ENCODE results near the gene FNDC1. TPM values are rescaled to one million over a fixed set of nuclear protein-coding genes. Genes with fewer than 3 reads are reported as not detected.

FNDC1 gene
- total and polyA plus RNA-seq, 9 donors, result 0.08 to 7.3 (median 1.1) TPM

- 74 to 89% (median 81%) methylated on average over 7 of the region's 7 CpGs for WGBS, 3 donors
- H3K36me3 ChIP-seq, result no peaks in the 10 kb centered on the region
- H3K9me3 ChIP-seq, result no peaks in the 10 kb centered on the region
- no peak overlapping the region for H3K4me3 ChIP-seq
- TF ChIP-seq CTCF (IDR thresholded peaks at IDR 0.05), result no peak
- no peak for TF ChIP-seq POLR2A (IDR thresholded peaks at IDR 0.05)
- TF ChIP-seq EP300 (IDR thresholded peaks at IDR 0.05), result no peak
- intact Hi-C loops (cut with DNase I), result loop anchor here in 1 of 4 donors (5.0 kb wide), 1 partner anchor 150 kb away; no protein-coding TSS in a partner anchor
- no peaks in the 10 kb centered on the region for H3K27me3 ChIP-seq
- H3K4me1 ChIP-seq (ENCODE audit: insufficient read depth), result no peaks in the 10 kb centered on the region
- no peak overlapping the region for H3K27ac ChIP-seq
- no peak for DNase-seq
Measured at GRCh38 chr6:159197251-159197650, 28.1 kb downstream of the FNDC1 start.

DNA sequence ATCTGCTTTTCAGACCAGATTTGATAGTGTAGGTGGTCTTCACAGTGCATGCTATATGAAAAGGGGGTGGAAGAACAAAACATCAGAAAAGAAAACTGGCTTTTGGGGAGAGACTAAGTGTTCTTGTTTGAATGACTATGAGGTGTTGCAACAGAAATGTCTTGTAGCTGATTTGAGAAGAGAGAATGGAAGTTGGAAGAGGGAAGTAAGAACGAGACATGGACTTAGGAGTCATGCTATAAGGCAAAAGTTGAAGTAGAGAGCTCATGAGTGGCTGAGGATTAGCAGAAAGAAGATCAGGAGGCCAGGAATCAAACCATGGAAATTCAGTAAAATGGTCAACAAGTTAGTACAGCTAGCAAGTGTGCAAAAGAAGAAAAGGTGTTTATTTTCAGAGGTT lies 32.1 kb downstream of the FNDC1 start:
- H3K4me3 ChIP-seq, result no peak overlapping the region
- H3K27me3 ChIP-seq, result no peaks in the 10 kb centered on the region
- H3K9me3 ChIP-seq, result no peaks in the 10 kb centered on the region
- intact Hi-C loops (cut with DNase I), result loop anchor here in 1 of 4 donors (5.0 kb wide), 1 partner anchor 381 kb away; no protein-coding TSS in a partner anchor
- H3K4me1 ChIP-seq (ENCODE audit: insufficient read depth), result no peaks in the 10 kb centered on the region
- TF ChIP-seq EP300 (IDR thresholded peaks at IDR 0.05) (no peak), POLR2A (IDR thresholded peaks at IDR 0.05) (no peak), CTCF (IDR thresholded peaks at IDR 0.05) (no peak)
- WGBS, 3 donors, result 90 to 98% (median 91%) methylated on average over 1 of the region's 1 CpG
- no peak overlapping the region for H3K27ac ChIP-seq
- DNase-seq, result no peak
- no peaks in the 10 kb centered on the region for H3K36me3 ChIP-seq

DNA sequence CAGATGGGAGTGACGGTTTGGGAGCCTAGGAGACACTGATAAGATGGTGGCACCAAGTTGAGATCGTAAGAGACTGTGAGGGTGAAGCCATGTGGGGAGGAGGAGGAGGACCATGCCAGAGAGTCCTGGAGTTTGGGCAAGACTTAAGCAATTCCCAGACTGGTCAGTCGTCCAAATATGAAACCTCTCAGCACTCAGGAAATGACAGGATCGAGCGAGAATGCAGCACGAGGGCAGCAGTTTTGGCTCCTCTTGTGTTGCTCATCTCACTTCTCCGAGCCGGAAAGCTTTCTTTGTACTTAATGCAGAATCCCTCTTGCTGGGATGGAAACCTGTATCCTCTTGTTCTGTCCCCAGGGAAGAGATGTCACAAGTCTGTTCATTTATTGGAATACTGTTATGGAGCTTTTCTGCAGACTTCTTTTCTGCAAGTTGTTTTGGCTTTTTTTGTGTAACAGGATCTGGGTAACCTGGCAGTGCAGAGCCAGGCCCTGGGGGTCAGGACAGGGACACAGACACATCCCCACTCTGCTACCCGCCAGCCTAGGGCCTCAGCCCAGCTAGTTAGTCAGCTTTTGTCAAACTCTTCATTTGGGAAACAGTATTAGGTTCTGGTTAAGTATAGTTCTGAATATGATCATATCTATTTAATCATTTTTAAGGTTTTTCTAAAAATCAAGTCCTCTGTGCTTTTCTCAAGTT lies 34.3 kb downstream of the FNDC1 start:
- WGBS, 3 donors, result 29 to 33% (median 32%) methylated on average over 9 of the region's 9 CpGs
- Histone ChIP-seq H3K4me1 (ENCODE audit: insufficient read depth) (no peaks in the 10 kb centered on the region), H3K36me3 (no peaks in the 10 kb centered on the region), H3K27me3 (no peaks in the 10 kb centered on the region), H3K4me3 (no peak overlapping the region), H3K9me3 (no peaks in the 10 kb centered on the region), H3K27ac (no peak overlapping the region)
- DNase-seq, result no peak
- no peak for TF ChIP-seq POLR2A (IDR thresholded peaks at IDR 0.05)
- no peak for TF ChIP-seq CTCF (IDR thresholded peaks at IDR 0.05)
- TF ChIP-seq EP300 (IDR thresholded peaks at IDR 0.05), result no peak
- intact Hi-C loops (cut with DNase I), result loop anchor here in 1 of 4 donors (5.0 kb wide), 1 partner anchor 379 kb away; no protein-coding TSS in a partner anchor

GRCh38 chr6:159204605-159205004 lies 35.4 kb downstream of the FNDC1 start:
- no peak for TF ChIP-seq CTCF (IDR thresholded peaks at IDR 0.05)
- TF ChIP-seq POLR2A (IDR thresholded peaks at IDR 0.05), result no peak
- no peak for TF ChIP-seq EP300 (IDR thresholded peaks at IDR 0.05)
- H3K4me3 ChIP-seq, result no peak overlapping the region
- intact Hi-C loops (cut with DNase I), result loop anchor here in 1 of 4 donors (5.0 kb wide), 1 partner anchor 378 kb away; no protein-coding TSS in a partner anchor
- H3K36me3 ChIP-seq, result no peaks in the 10 kb centered on the region
- H3K27me3 ChIP-seq, result no peaks in the 10 kb centered on the region
- H3K9me3 ChIP-seq, result no peaks in the 10 kb centered on the region
- no peak overlapping the region for H3K27ac ChIP-seq
- no peak for DNase-seq
- WGBS, 3 donors, result 97 to 100% (median 98%) methylated on average over 2 to 3 of the region's 3 CpGs
- no peaks in the 10 kb centered on the region for H3K4me1 ChIP-seq (ENCODE audit: insufficient read depth)

Data from ovary (tissue), 9 donors.